ENCODE measurements around the gene SRSF3.
"Not testable (repeated sequence)": the region's sequence is repeated elsewhere in the genome, so short reads cannot be mapped to it uniquely, and the experiment has no call there.

The SRSF3 gene

DNA sequence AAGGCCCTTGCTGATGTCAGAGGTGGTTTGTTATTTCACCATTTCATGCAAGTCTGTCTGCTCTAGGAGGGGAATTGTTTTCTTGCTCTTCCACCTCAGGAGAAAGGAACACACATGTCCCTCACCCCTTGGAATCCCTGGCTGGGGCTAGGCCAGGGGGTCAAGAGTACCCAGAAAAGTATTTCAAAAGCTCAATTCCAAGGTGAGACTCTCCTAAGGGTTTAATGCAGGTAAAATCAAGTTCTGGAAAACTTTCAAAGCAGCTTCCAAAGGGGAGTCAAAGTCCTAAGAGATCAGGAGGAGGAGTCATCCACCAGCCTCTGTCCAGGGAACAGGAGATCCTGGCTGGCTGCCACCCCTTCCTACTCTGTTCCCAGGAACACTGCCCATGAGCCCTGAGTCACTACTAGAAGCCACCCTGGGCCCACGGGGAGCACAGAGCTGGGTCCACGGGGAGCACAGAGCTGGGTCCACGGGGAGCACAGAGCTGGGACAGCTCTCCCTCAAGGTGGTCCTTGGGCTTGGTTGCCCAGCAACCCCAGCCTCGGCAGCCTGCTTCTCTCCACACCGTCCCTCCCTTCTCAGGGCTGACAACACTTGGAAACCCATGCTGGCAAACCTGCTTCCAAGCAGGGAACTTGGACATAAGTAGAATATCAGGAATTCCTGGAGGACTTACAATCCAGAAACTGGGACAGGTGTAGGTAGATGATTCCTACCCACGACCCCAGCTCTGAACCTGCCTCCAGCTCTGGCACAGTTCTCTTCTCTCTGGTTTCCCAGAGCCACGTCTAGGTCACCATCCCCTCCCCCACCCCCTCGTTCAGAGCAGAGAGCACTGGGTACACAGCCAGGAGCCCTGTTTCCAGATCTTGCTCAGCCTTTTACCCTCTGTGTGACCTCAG is 49.0 kb downstream of the SRSF3 start:
- no peak for DNase-seq (ENCODE audit: low read depth in 1 of 2, low spot score in 1 of 2)

DNA sequence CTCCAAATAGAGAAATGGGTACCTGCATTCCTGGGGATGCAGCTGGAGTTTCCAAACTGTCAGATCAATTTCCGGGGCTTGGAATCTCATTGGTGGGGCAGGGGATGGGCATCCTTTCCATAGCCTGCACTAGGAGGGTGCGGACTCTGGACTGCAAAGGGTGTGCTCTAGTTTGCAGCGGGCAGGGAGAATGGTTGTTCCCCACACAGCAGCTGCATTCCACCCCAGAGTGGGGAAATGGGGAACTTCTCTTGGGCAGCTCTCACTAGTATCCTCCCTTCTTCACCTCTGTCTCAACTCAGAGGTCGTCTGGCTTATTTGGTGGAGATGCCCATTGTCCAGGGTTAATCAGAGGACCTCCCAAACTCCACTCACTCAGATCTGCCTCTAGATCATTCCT is 49.8 kb downstream of the SRSF3 start:
- no peak for DNase-seq (ENCODE audit: low read depth in 1 of 2, low spot score in 1 of 2)

DNA sequence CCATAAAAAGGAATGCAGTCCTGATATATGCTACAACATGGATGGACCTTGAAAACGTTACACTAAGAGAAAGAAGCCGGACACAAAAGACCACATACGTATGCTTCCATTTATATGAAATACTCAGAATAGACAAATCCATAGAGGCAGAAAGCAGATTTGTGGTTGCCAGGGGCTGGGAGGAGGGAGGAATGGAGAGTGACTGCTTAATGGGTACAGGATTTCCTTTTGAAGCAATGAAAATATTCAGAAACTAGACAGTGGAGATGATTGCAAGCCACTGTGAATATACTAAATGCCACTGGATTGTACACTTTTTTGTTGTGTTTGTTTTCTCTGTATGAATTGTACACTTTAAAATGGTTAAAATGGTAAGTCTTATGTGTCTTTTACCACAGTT is 54.9 kb downstream of the SRSF3 start:
- DNase-seq (ENCODE audit: low read depth in 1 of 2, low spot score in 1 of 2), result no peak

DNA sequence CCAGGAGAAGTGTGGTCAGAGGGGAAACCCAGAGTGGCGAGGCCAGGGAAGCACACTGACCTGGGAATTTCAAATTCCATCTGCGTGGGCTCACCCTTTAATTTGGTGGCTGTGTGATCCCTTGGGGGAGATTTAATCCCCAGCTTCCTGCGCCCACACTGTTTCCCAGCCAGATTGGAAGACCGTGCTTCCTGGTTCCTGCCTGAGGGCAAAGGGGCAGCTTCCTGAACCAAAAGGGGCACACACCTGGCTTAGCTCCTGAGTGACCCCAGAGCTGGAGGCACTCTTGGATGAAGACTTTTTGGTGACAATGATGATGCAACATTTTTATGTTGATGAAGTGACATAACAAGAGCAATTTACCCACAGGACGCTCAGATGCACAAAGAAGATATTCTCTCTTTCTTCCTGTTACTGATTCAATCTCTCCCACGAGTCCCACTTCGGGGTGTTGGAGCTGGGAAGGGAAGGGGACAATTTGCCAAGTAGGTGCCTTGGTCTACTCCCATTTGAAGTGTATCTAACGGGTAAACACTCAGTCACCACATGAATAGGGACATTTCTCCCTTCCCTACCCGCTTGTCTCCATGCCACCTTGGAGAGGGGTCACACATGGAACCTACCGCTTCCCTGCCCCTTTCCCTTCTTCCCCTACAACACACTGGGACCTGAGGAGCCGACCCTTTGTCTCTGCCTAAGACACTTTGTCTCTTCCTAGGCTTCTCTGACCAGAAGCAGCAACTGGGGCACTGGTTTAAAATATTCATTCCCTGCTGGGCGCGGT is 55.7 kb downstream of the SRSF3 start:
- DNase-seq (ENCODE audit: low read depth in 1 of 2, low spot score in 1 of 2), result no peak

DNA sequence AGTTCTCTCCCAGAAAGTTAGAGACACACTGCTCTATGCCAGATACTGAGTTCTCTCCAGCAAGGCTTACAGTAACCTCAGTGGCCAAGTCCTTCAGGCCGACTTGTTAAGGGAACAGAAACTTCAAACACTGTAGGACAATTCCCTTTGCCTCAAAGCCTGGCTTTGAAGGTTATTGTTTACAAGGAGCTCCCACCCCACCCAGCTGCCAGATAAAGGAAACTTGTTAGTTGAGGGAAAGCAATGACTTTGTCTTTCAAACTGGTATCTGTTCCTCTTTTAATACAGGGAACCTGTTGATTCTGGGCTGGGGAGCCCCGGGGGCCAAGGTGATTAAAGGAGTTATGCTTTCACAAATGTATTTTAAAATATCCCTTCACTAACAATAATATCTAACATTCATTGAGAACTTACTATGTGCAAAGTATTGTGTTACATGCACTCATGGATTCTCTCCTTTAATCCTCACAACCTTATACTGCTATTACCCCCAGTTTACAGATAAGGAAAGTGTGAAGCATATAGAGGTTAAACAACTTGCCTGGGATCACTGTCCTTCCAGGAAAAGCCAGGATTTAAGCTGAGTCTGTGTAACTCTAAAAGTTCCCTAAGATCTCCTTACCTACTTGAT is 56.8 kb downstream of the SRSF3 start:
- DNase-seq (ENCODE audit: low read depth in 1 of 2, low spot score in 1 of 2), result no peak

DNA sequence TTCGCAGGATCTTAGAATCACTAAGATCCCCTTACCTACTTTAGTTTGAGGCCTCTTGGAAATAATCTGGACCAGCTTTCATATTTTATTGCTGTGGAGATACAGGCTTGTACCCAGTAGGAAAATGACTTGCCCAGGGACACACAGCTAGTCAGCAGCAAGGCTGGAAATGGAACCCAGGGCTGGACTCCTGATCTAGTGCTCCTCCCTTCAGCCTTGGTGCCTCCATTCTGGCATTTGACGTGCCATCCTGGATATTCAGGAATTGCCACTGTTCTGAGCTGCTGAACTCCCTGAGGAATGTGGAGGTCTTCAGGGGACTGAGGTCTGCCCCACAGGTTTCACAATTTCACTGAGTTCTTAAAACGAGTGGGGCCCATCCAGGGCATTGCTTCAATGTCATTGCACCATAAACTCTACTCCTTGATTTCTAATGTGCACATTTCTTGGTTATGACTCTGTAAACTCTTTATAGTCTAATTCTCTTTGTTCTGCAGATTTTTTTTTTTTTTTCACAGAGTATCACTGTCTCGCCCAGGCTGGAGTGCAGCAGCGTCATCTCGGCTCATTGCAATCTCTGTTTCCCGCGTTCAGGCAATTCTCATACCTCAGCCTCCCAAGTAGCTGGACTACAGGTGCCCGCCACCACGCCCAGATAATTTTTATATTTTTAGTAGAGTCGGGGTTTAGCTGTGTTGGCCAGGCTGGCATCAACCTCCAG is 57.7 kb downstream of the SRSF3 start:
- DNase-seq (ENCODE audit: low read depth in 1 of 2, low spot score in 1 of 2), result no peak

DNA sequence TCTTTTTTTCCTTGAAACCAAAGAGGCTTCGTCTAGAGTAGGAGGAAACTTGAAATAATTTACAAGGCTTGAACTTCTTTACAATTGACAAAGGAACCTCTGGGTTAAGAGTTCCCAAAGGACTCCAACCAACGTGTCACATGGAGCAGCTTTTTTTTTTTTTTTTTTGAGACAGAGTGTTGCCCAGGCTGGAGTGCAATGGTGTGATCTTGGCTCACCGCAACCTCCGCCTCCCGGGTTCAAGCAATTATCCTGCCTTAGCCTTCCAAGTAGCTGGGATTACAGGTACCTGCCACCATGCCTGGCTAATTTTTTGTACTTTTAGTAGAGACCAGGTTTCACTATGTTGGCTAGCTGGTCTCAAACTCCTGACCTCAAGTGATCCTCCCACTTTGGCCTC is 60.3 kb downstream of the SRSF3 start:
- DNase-seq (ENCODE audit: low read depth in 1 of 2, low spot score in 1 of 2), result not testable (repeated sequence)
